GM23338 (cell line): ENCODE results near the gene TMEM139. TPM values are rescaled to one million over a fixed set of nuclear protein-coding genes. Genes with fewer than 3 reads are reported as not detected.

Experiments used
- ATAC-seq: fragments of 200-7000 bp; cut with Tn5 transposase; 3 replicates; pipeline ENCODE4 v1.9.1; 2020
- DNase-seq: peaks from one replicate; pipeline ENCODE4 v3.0.0-alpha.2; 2015; ENCODE audit warnings: low spot score
- H2AFZ ChIP-seq: fragments of 200-600 bp; sonication (generic); 2 replicates; pipeline ENCODE4 v1.8.0; 2016; ENCODE audit warnings: antibody characterized with exemption, mild to moderate bottlenecking, moderate library complexity
- H3F3A ChIP-seq: fragments of 200-600 bp; sonication (generic); replicated peaks from 2 replicates; pipeline ENCODE4 v1.8.0; 2017; ENCODE audit warnings: antibody characterized with exemption, mixed run types, low read depth
- H3K27ac ChIP-seq: fragments of 200-600 bp; sonication (generic); 2 replicates; pipeline ENCODE4 v1.6.1; 2016; ENCODE audit warnings: low read depth
- H3K27me3 ChIP-seq: fragments of 200-600 bp; sonication (generic); 2 replicates; pipeline ENCODE4 v1.8.0; 2016; ENCODE audit warnings: mild to moderate bottlenecking, mixed run types, moderate library complexity; ENCODE audit not compliant: insufficient read depth
- H3K36me3 ChIP-seq: fragments of 200-600 bp; sonication (generic); 2 replicates; pipeline ENCODE4 v1.8.0; 2016; ENCODE audit warnings: mild to moderate bottlenecking; ENCODE audit not compliant: insufficient read depth
- H3K4me1 ChIP-seq: fragments of 200-600 bp; sonication (generic); 2 replicates; pipeline ENCODE4 v1.8.0; 2016; ENCODE audit warnings: mild to moderate bottlenecking, moderate library complexity; ENCODE audit not compliant: insufficient read depth
- H3K4me2 ChIP-seq: fragments of 200-600 bp; sonication (generic); 2 replicates; pipeline ENCODE4 v1.7.1; 2017; ENCODE audit warnings: mixed run types
- H3K4me3 ChIP-seq: fragments of 200-600 bp; sonication (generic); 2 replicates; pipeline ENCODE4 v1.6.1; 2016; ENCODE audit warnings: mixed run types
- H3K79me2 ChIP-seq: fragments of 200-600 bp; sonication (generic); replicated peaks from 2 replicates; pipeline ENCODE4 v1.8.0; 2017; ENCODE audit warnings: mild to moderate bottlenecking; ENCODE audit not compliant: insufficient read depth
- H3K9me2 ChIP-seq: fragments of 200-600 bp; sonication (generic); 2 replicates; pipeline ENCODE4 v1.8.0; 2017; ENCODE audit not compliant: insufficient read depth
- H4K20me1 ChIP-seq: fragments of 200-600 bp; sonication (generic); replicated peaks from 2 replicates; pipeline ENCODE4 v1.8.0; 2017; ENCODE audit warnings: mild to moderate bottlenecking; ENCODE audit not compliant: insufficient read depth
- H3K27ac Mint-ChIP-seq: 2 replicates; pipeline ENCODE4 v1.8.0; 2020; ENCODE audit warnings: inconsistent platforms, mild to moderate bottlenecking, moderate library complexity, mixed read lengths
- H3K27me3 Mint-ChIP-seq: 3 replicates; pipeline ENCODE4 v1.8.0; 2022; ENCODE audit warnings: low read depth, mild to moderate bottlenecking, moderate library complexity, mixed read lengths, inconsistent platforms; ENCODE audit not compliant: insufficient read depth, poor library complexity
- H3K36me3 Mint-ChIP-seq: 3 replicates; pipeline ENCODE4 v1.8.0; 2021; ENCODE audit warnings: low read depth, mild to moderate bottlenecking, inconsistent platforms, moderate library complexity, mixed read lengths
- H3K4me1 Mint-ChIP-seq: 3 replicates; pipeline ENCODE4 v1.8.0; 2020; ENCODE audit warnings: mild to moderate bottlenecking, inconsistent platforms, mixed read lengths
- H3K4me3 Mint-ChIP-seq: 3 replicates; pipeline ENCODE4 v1.8.0; 2021; ENCODE audit warnings: moderate library complexity, mild to moderate bottlenecking, inconsistent platforms, mixed read lengths
- H3K9me3 Mint-ChIP-seq: 3 replicates; pipeline ENCODE4 v1.8.0; 2020; ENCODE audit warnings: moderate library complexity, mild to moderate bottlenecking, inconsistent platforms, mixed read lengths
- ETS1 ChIP-seq: IDR thresholded peaks from 2 replicates; pipeline ENCODE4 v1.6.1; 2016; ENCODE audit warnings: antibody characterized with exemption
- EZH2 ChIP-seq: fragments of 200-600 bp; sonication (generic); IDR thresholded peaks from one replicate; pipeline ENCODE4 v1.8.0; 2017; ENCODE audit warnings: antibody characterized with exemption, mild to moderate bottlenecking, low read depth; ENCODE audit not compliant: unreplicated experiment
- EZH2phosphoT487 ChIP-seq: fragments of 200-600 bp; sonication (generic); IDR thresholded peaks from one replicate; pipeline ENCODE4 v1.8.1; 2018; ENCODE audit warnings: antibody characterized with exemption; ENCODE audit not compliant: unreplicated experiment
- JUNB ChIP-seq: IDR thresholded peaks from one replicate; pipeline ENCODE4 v1.6.1; 2016; ENCODE audit warnings: antibody characterized with exemption; ENCODE audit not compliant: unreplicated experiment
- POLR2AphosphoS5 ChIP-seq: IDR thresholded peaks from 2 replicates; pipeline ENCODE4 v1.6.1; 2016; ENCODE audit warnings: antibody characterized with exemption, low read depth
- REST ChIP-seq: IDR thresholded peaks from one replicate; pipeline ENCODE4 v1.6.1; 2018; ENCODE audit warnings: antibody characterized with exemption; ENCODE audit not compliant: unreplicated experiment
- STAT1 ChIP-seq: IDR thresholded peaks from one replicate; pipeline ENCODE4 v1.6.1; 2016; ENCODE audit warnings: antibody characterized with exemption; ENCODE audit not compliant: unreplicated experiment
- ZNF331 ChIP-seq: fragments of 250-450 bp; sonication (Bioruptor Pico); IDR thresholded peaks from 2 replicates; pipeline ENCODE4 v1.5.0; 2020; ENCODE audit warnings: low read depth, mild to moderate bottlenecking, moderate library complexity
- ZNF462 ChIP-seq: fragments of 250-450 bp; sonication (Bioruptor Pico); IDR thresholded peaks from 2 replicates; pipeline ENCODE4 v1.5.0; 2020; ENCODE audit warnings: mild to moderate bottlenecking, moderate library complexity
- polyA plus RNA-seq: library from polyadenylated mRNA; unstranded; fragments of >200 nt; fragmentation: Nextera tagmentation; extraction: Ambion mirVana; gene quantifications from 2 replicates; pipeline ENCODE4 v1.2.1, GENCODE V29; 2016
- total RNA-seq: library from RNA; depleted of rRNA; stranded (reverse); fragments of >200 nt; shearing (Covaris generic); gene quantifications from 2 replicates; pipeline ENCODE4 v1.2.3, GENCODE V29; 2014

TMEM139 gene
- total and polyA plus RNA-seq, 2 experiments from 2014 or later: 3.3 to 3.6 TPM

- H3K27me3 Mint-ChIP-seq: peaks cover 2% of the 10 kb centered on the region
- ATAC-seq (no peak), DNase-seq (no peak)
- Histone ChIP-seq H3K27me3 (0 out of 2 replicates have a peak, but pooled peaks cover 5% of the 10 kb centered on the region), H3K36me3 (no peaks in the 10 kb centered on the region; the same call in 1 of the 2 replicates), H3K4me2 (no peak overlapping the region), H3K9me2 (no peaks in the 10 kb centered on the region), H4K20me1 (no peaks in the 10 kb centered on the region), H3K79me2 (no peaks in the 10 kb centered on the region), H3K4me3 (no peak overlapping the region), H3K27ac (no peak overlapping the region), H2AFZ (no peak overlapping the region), H3K4me1 (no peaks in the 10 kb centered on the region; the same call in 1 of the 2 replicates), H3F3A (0 out of 2 replicates have a peak, but pooled peaks cover 3% of the 10 kb centered on the region)
- peaks cover 4% of the 10 kb centered on the region; the same call in 2 of the 3 replicates for H3K4me1 Mint-ChIP-seq
- peaks cover 7% of the 10 kb centered on the region; the same call in 2 of the 3 replicates for H3K36me3 Mint-ChIP-seq
- no peak overlapping the region for H3K4me3 Mint-ChIP-seq
- H3K9me3 Mint-ChIP-seq: no peaks in the 10 kb centered on the region; the same call in 2 of the 3 replicates
- H3K27ac Mint-ChIP-seq: no peak overlapping the region
- TF ChIP-seq POLR2AphosphoS5 (no peak), ZNF331 (CRISPR knock-in tag) (no peak), ETS1 (no peak), EZH2 (no peak), ZNF462 (CRISPR knock-in tag) (no peak), STAT1 (no peak), REST (no peak), EZH2phosphoT487 (no peak), JUNB (no peak)
Measured at GRCh38 chr7:143269251-143269650, 15.5 kb upstream of the TMEM139 start.
